ENCODE results near the gene C1RL. TPM values are rescaled to one million over a fixed set of nuclear protein-coding genes. Genes with fewer than 3 reads are reported as not detected.

The C1RL gene
- total RNA-seq, 1 experiment from 2014 or later, result 2.4 TPM

GRCh38 chr12:7152818-7153217, 43.8 kb upstream of the C1RL start:
- POLR2A ChIA-PET (ENCODE audit: low non-redundant PET), result interaction anchor here (0.5 kb wide), 1 partner anchor 9 kb away, joined by 3 read pairs; no protein-coding TSS in a partner anchor

GRCh38 chr12:7151532-7151931, 42.5 kb upstream of the C1RL start:
- ChIA-PET POLR2A (ENCODE audit: low non-redundant PET) (no interaction called here), CTCF (no interaction called here)
- no peak overlapping the region for H3K27ac ChIP-seq (ENCODE audit: low read depth, low read length, poor library complexity, severe bottlenecking)
- BruUV-seq (replicated peaks), result no TSS peak
- no peak for DNase-seq (ENCODE audit: low spot score)
- TF ChIP-seq EZH2 (IDR thresholded peaks at IDR 0.05; ENCODE audit: borderline replicate concordance, low read depth, low read length, poor library complexity, severe bottlenecking), result no peak
- no peak for TF ChIP-seq CTCF (conservative IDR thresholded peaks at IDR 0.05; ENCODE audit: low read depth, low read length)
- no peaks in the 10 kb centered on the region for H3K36me3 ChIP-seq (ENCODE audit: insufficient read depth, low read length, poor library complexity, severe bottlenecking)
- intact Hi-C loops (cut with micrococcal nuclease; ENCODE audit: unreplicated experiment), result no loop called here
- no peaks in the 10 kb centered on the region for H3K4me1 ChIP-seq (ENCODE audit: insufficient read depth, low read length, poor library complexity, severe bottlenecking)
- no peak overlapping the region for H3K4me3 ChIP-seq (ENCODE audit: low read depth, low read length, poor library complexity, severe bottlenecking)
- H3K27me3 ChIP-seq (replicated peaks; ENCODE audit: insufficient read depth, low read depth, low read length, poor library complexity), result no peaks in the 10 kb centered on the region
- no peaks in the 10 kb centered on the region for H3K9me3 ChIP-seq (ENCODE audit: low read depth, low read length, poor library complexity, severe bottlenecking)

More at GRCh38 chr12:7152818-7153217, 43.8 kb upstream of the C1RL start:
- Histone ChIP-seq H3K36me3 (ENCODE audit: insufficient read depth, low read length, poor library complexity, severe bottlenecking) (no peaks in the 10 kb centered on the region), H3K27ac (ENCODE audit: low read depth, low read length, poor library complexity, severe bottlenecking) (no peak overlapping the region), H3K9me3 (ENCODE audit: low read depth, low read length, poor library complexity, severe bottlenecking) (no peaks in the 10 kb centered on the region), H3K4me3 (ENCODE audit: low read depth, low read length, poor library complexity, severe bottlenecking) (no peak overlapping the region), H3K4me1 (ENCODE audit: insufficient read depth, low read length, poor library complexity, severe bottlenecking) (no peaks in the 10 kb centered on the region), H3K27me3 (replicated peaks; ENCODE audit: insufficient read depth, low read depth, low read length, poor library complexity) (no peaks in the 10 kb centered on the region)
- no peak for DNase-seq (ENCODE audit: low spot score)
- CTCF ChIA-PET, result no interaction called here
- BruUV-seq (replicated peaks), result no TSS peak
- no peak for TF ChIP-seq EZH2 (IDR thresholded peaks at IDR 0.05; ENCODE audit: borderline replicate concordance, low read depth, low read length, poor library complexity, severe bottlenecking)
- intact Hi-C loops (cut with micrococcal nuclease; ENCODE audit: unreplicated experiment), result no loop called here

- DNase-seq (ENCODE audit: low spot score), result no peak
- no peaks in the 10 kb centered on the region for H3K4me1 ChIP-seq (ENCODE audit: insufficient read depth, low read length, poor library complexity, severe bottlenecking)
- ChIA-PET POLR2A (ENCODE audit: low non-redundant PET) (no interaction called here), CTCF (no interaction called here)
- H3K9me3 ChIP-seq (ENCODE audit: low read depth, low read length, poor library complexity, severe bottlenecking), result no peaks in the 10 kb centered on the region
- H3K4me3 ChIP-seq (ENCODE audit: low read depth, low read length, poor library complexity, severe bottlenecking), result no peak overlapping the region
- no peak overlapping the region for H3K27ac ChIP-seq (ENCODE audit: low read depth, low read length, poor library complexity, severe bottlenecking)
- intact Hi-C loops (cut with micrococcal nuclease; ENCODE audit: unreplicated experiment), result no loop called here
- H3K27me3 ChIP-seq (replicated peaks; ENCODE audit: insufficient read depth, low read depth, low read length, poor library complexity), result no peaks in the 10 kb centered on the region
- no peaks in the 10 kb centered on the region for H3K36me3 ChIP-seq (ENCODE audit: insufficient read depth, low read length, poor library complexity, severe bottlenecking)
- no TSS peak for BruUV-seq (replicated peaks)
- TF ChIP-seq EZH2 (IDR thresholded peaks at IDR 0.05; ENCODE audit: borderline replicate concordance, low read depth, low read length, poor library complexity, severe bottlenecking), result no peak
- TF ChIP-seq CTCF (conservative IDR thresholded peaks at IDR 0.05; ENCODE audit: low read depth, low read length), result no peak
Measured at GRCh38 chr12:7150841-7151240, 41.8 kb upstream of the C1RL start.

GRCh38 chr12:7150356-7150755, 41.3 kb upstream of the C1RL start:
- Histone ChIP-seq H3K27me3 (replicated peaks; ENCODE audit: insufficient read depth, low read depth, low read length, poor library complexity) (no peaks in the 10 kb centered on the region), H3K4me1 (ENCODE audit: insufficient read depth, low read length, poor library complexity, severe bottlenecking) (no peaks in the 10 kb centered on the region), H3K9me3 (ENCODE audit: low read depth, low read length, poor library complexity, severe bottlenecking) (no peaks in the 10 kb centered on the region), H3K27ac (ENCODE audit: low read depth, low read length, poor library complexity, severe bottlenecking) (no peak overlapping the region), H3K4me3 (ENCODE audit: low read depth, low read length, poor library complexity, severe bottlenecking) (no peak overlapping the region), H3K36me3 (ENCODE audit: insufficient read depth, low read length, poor library complexity, severe bottlenecking) (no peaks in the 10 kb centered on the region)
- CTCF ChIA-PET, result no interaction called here
- DNase-seq (ENCODE audit: low spot score), result no peak
- intact Hi-C loops (cut with micrococcal nuclease; ENCODE audit: unreplicated experiment), result no loop called here
- TF ChIP-seq CTCF (conservative IDR thresholded peaks at IDR 0.05; ENCODE audit: low read depth, low read length) (no peak), EZH2 (IDR thresholded peaks at IDR 0.05; ENCODE audit: borderline replicate concordance, low read depth, low read length, poor library complexity, severe bottlenecking) (no peak)
- POLR2A ChIA-PET (ENCODE audit: low non-redundant PET), result no interaction called here
- no TSS peak for BruUV-seq (replicated peaks)

All from A673 (cell line).